Activated T-cell treated with anti-CD3 and anti-CD28 coated beads, Interleukin-2, amount 50 U/mL, for 24 hours (primary cell): ENCODE measurements around the gene MAP3K7CL.

Experiments
- DNase-seq: peaks from one replicate; pipeline ENCODE4 v3.0.0-alpha.2; 2020
- H3K27ac Mint-ChIP-seq: 2 replicates; pipeline ENCODE4 v1.8.0; 2020; ENCODE audit warnings: mild to moderate bottlenecking, mixed read lengths
- H3K27me3 Mint-ChIP-seq: 2 replicates; pipeline ENCODE4 v1.8.0; 2020; ENCODE audit warnings: mixed read lengths
- H3K36me3 Mint-ChIP-seq: 2 replicates; pipeline ENCODE4 v1.8.0; 2020; ENCODE audit warnings: low read depth, mixed read lengths
- H3K4me1 Mint-ChIP-seq: 2 replicates; pipeline ENCODE4 v1.8.0; 2020; ENCODE audit warnings: low read depth, mixed read lengths
- H3K4me3 Mint-ChIP-seq: 2 replicates; pipeline ENCODE4 v1.8.0; 2020; ENCODE audit warnings: mild to moderate bottlenecking, moderate library complexity, mixed read lengths
- H3K9me3 Mint-ChIP-seq: 2 replicates; pipeline ENCODE4 v1.8.0; 2020; ENCODE audit warnings: mixed read lengths

Gene MAP3K7CL

DNA sequence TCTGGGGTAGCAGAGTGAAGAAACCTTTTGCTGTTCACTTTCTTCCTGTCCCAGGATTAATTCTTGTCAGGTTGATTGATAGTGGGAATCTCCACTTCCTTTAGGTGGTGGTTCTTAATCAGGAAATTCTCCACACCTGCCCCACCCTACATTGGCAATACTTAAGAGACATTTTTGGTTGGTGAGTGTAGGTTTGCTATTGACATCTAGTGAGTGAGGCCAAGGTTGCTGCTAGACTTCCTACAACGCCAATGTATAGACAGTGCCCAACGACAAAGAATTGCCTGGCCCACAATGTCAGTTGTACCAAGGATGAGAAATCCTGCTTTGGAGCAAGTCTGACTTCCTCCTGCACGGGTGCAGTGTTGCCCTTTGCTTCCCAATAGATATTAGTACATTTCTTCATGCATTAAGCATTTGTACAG, 38.5 kb downstream of the MAP3K7CL start:
- no peaks in the 10 kb centered on the region for H3K27me3 Mint-ChIP-seq
- DNase-seq: no peak
- no peaks in the 10 kb centered on the region for H3K9me3 Mint-ChIP-seq
- peaks cover 10% of the 10 kb centered on the region for H3K4me1 Mint-ChIP-seq
- no peak overlapping the region for H3K27ac Mint-ChIP-seq
- no peak overlapping the region for H3K4me3 Mint-ChIP-seq
- H3K36me3 Mint-ChIP-seq: peaks cover 2% of the 10 kb centered on the region

- peaks cover 11% of the 10 kb centered on the region for H3K4me1 Mint-ChIP-seq
- H3K36me3 Mint-ChIP-seq: peaks cover 3% of the 10 kb centered on the region
- DNase-seq: no peak
- no peak overlapping the region for H3K4me3 Mint-ChIP-seq
- no peak overlapping the region for H3K27ac Mint-ChIP-seq
- H3K9me3 Mint-ChIP-seq: no peaks in the 10 kb centered on the region
- H3K27me3 Mint-ChIP-seq: no peaks in the 10 kb centered on the region
Observed at GRCh38 chr21:29170944-29171343, 40.5 kb downstream of the MAP3K7CL start.

GRCh38 chr21:29172282-29172681, 41.8 kb downstream of the MAP3K7CL start:
- Mint-ChIP-seq H3K27me3 (no peaks in the 10 kb centered on the region), H3K9me3 (no peaks in the 10 kb centered on the region), H3K4me3 (no peak overlapping the region)

GRCh38 chr21:29174607-29175013, 44.2 kb downstream of the MAP3K7CL start:
- Mint-ChIP-seq H3K36me3 (peaks cover 3% of the 10 kb centered on the region), H3K27me3 (no peaks in the 10 kb centered on the region), H3K4me3 (no peak overlapping the region), H3K4me1 (peaks cover 14% of the 10 kb centered on the region), H3K27ac (no peak overlapping the region), H3K9me3 (no peaks in the 10 kb centered on the region)
- no peak for DNase-seq

More at GRCh38 chr21:29172282-29172681, 41.8 kb downstream of the MAP3K7CL start:
- Mint-ChIP-seq H3K27ac (no peak overlapping the region), H3K36me3 (peaks cover 3% of the 10 kb centered on the region), H3K4me1 (peaks cover 11% of the 10 kb centered on the region)
- no peak for DNase-seq

- Mint-ChIP-seq H3K36me3 (peaks cover 1% of the 10 kb centered on the region), H3K27me3 (no peaks in the 10 kb centered on the region), H3K4me1 (peaks cover 10% of the 10 kb centered on the region), H3K27ac (no peak overlapping the region), H3K9me3 (no peaks in the 10 kb centered on the region), H3K4me3 (no peak overlapping the region)
- DNase-seq: no peak
Observed at GRCh38 chr21:29175408-29176134, 45.1 kb downstream of the MAP3K7CL start.

GRCh38 chr21:29176471-29177120, 46.2 kb downstream of the MAP3K7CL start:
- Mint-ChIP-seq H3K27me3 (no peaks in the 10 kb centered on the region), H3K27ac (peak overlapping the region; percentile 7), H3K9me3 (no peaks in the 10 kb centered on the region), H3K4me3 (no peak overlapping the region), H3K4me1 (peaks cover 8% of the 10 kb centered on the region), H3K36me3 (peaks cover 1% of the 10 kb centered on the region)
- DNase-seq: no peak

DNA sequence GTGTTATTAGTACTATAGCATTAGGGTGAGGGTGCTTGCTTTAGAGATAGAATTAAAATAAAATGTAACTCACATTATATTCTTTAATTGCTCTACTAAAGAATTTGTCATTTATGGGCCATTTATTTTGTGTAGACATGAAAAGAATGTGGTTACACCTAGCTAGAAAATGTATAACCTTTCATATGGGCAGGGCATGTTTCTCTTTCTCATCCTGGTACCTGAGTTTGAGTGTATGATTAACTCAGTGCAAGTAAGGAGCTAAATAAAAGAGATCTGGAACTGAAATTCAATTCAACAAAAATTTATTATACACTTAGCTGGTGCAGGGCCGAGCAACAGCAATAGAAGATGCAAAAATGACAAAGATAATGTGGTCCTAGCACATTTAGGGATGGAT, 47.4 kb downstream of the MAP3K7CL start:
- H3K4me1 Mint-ChIP-seq: peaks cover 18% of the 10 kb centered on the region
- H3K4me3 Mint-ChIP-seq: no peak overlapping the region
- no peaks in the 10 kb centered on the region for H3K27me3 Mint-ChIP-seq
- no peaks in the 10 kb centered on the region for H3K9me3 Mint-ChIP-seq
- peaks cover 1% of the 10 kb centered on the region for H3K36me3 Mint-ChIP-seq
- DNase-seq: no peak
- no peak overlapping the region for H3K27ac Mint-ChIP-seq

- Mint-ChIP-seq H3K4me1 (peaks cover 19% of the 10 kb centered on the region), H3K4me3 (no peak overlapping the region), H3K27ac (no peak overlapping the region), H3K36me3 (peaks cover 1% of the 10 kb centered on the region), H3K9me3 (no peaks in the 10 kb centered on the region), H3K27me3 (no peaks in the 10 kb centered on the region)
- DNase-seq: no peak
Observed at GRCh38 chr21:29178926-29179325, 48.5 kb downstream of the MAP3K7CL start.

DNA sequence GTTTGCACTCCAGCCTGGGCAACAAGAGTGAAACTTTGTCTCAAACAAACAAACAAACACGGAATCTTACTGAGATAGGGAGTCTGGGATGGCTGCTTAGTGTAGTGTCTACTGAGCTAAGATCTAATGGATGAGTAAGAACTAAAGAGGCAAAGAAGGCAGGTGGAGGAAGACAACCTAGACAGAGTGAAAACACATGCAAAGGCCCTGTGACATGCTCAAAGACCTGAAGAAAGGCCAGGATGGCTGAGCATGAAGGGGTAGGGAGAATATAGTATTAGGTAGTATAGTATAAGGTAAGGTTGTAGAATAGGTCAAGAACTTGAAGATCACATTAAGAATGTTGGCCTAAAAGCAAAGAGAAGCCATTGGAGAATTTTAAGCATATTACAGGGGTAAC, 49.1 kb downstream of the MAP3K7CL start:
- no peak overlapping the region for H3K27ac Mint-ChIP-seq
- no peaks in the 10 kb centered on the region for H3K27me3 Mint-ChIP-seq

GRCh38 chr21:29181799-29182470, 51.5 kb downstream of the MAP3K7CL start:
- no peaks in the 10 kb centered on the region for H3K27me3 Mint-ChIP-seq
- DNase-seq: no peak
- H3K27ac Mint-ChIP-seq: peak overlapping the region; percentile 91
- H3K4me3 Mint-ChIP-seq: peak overlapping the region; percentile 45
- peaks cover 19% of the 10 kb centered on the region for H3K4me1 Mint-ChIP-seq
- H3K9me3 Mint-ChIP-seq: no peaks in the 10 kb centered on the region
- no peaks in the 10 kb centered on the region for H3K36me3 Mint-ChIP-seq

More for the DNA sequence above, 49.1 kb downstream of the MAP3K7CL start:
- Mint-ChIP-seq H3K4me1 (peaks cover 19% of the 10 kb centered on the region), H3K9me3 (no peaks in the 10 kb centered on the region), H3K36me3 (peaks cover 1% of the 10 kb centered on the region), H3K4me3 (no peak overlapping the region)
- DNase-seq: no peak

DNA sequence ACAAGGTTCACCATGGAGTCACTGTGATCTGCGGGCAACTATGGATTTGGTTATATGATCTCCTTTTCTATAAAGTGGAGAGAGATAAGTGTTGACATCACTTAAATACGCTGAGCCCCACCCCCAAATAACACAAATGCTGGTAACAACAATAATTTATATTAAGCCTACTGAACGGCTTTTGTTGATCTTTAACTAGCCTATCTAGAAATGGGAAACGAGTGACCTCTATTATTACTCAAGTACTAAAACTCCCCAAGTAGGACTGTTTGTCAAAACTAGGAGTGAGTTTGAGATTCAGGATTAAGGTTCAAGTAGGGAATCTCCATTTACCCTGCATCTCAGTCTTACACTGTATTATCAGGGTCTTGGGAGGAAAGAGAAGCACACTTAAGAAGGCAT, 52.2 kb downstream of the MAP3K7CL start:
- Mint-ChIP-seq H3K4me3 (no peak overlapping the region), H3K36me3 (no peaks in the 10 kb centered on the region), H3K4me1 (peaks cover 19% of the 10 kb centered on the region), H3K27ac (peak overlapping the region; percentile 91), H3K27me3 (no peaks in the 10 kb centered on the region), H3K9me3 (no peaks in the 10 kb centered on the region)
- DNase-seq: no peak

- DNase-seq: no peak
- no peak overlapping the region for H3K4me3 Mint-ChIP-seq
- H3K9me3 Mint-ChIP-seq: no peaks in the 10 kb centered on the region
- H3K4me1 Mint-ChIP-seq: peaks cover 16% of the 10 kb centered on the region
- no peaks in the 10 kb centered on the region for H3K27me3 Mint-ChIP-seq
- no peak overlapping the region for H3K27ac Mint-ChIP-seq
- H3K36me3 Mint-ChIP-seq: no peaks in the 10 kb centered on the region
Observed at GRCh38 chr21:29184037-29184436, 53.6 kb downstream of the MAP3K7CL start.

DNA sequence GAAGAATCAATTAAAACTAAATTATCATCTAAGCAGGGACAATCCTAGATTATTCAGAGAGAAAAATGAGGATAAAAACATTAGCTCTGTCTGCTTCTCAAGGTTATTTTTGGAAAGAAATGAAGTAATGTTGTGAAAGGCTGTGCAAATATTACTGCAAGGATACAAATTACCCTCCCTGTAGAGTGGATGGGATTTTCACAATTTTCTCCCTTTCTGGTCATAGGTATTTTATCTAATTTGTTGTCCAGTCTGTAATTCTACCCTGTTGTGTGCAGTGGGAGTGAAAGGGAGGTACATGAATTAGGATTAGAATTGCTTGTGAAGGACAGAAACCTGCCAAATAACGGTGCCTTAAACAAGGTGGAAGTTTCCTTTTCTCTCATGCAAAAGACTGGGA, 54.7 kb downstream of the MAP3K7CL start:
- peaks cover 16% of the 10 kb centered on the region for H3K4me1 Mint-ChIP-seq
- no peaks in the 10 kb centered on the region for H3K9me3 Mint-ChIP-seq
- H3K4me3 Mint-ChIP-seq: no peak overlapping the region
- no peak overlapping the region for H3K27ac Mint-ChIP-seq
- DNase-seq: no peak
- no peaks in the 10 kb centered on the region for H3K27me3 Mint-ChIP-seq
- H3K36me3 Mint-ChIP-seq: no peaks in the 10 kb centered on the region

GRCh38 chr21:29185633-29186032, 55.2 kb downstream of the MAP3K7CL start:
- no peak for DNase-seq
- Mint-ChIP-seq H3K9me3 (no peaks in the 10 kb centered on the region), H3K27ac (no peak overlapping the region), H3K4me1 (peaks cover 16% of the 10 kb centered on the region), H3K36me3 (no peaks in the 10 kb centered on the region), H3K4me3 (no peak overlapping the region), H3K27me3 (no peaks in the 10 kb centered on the region)

- H3K27me3 Mint-ChIP-seq: no peaks in the 10 kb centered on the region
- no peak overlapping the region for H3K4me3 Mint-ChIP-seq
- H3K27ac Mint-ChIP-seq: no peak overlapping the region
- no peak for DNase-seq
- H3K36me3 Mint-ChIP-seq: no peaks in the 10 kb centered on the region
- peaks cover 16% of the 10 kb centered on the region for H3K4me1 Mint-ChIP-seq
- no peaks in the 10 kb centered on the region for H3K9me3 Mint-ChIP-seq
Observed at GRCh38 chr21:29186246-29186645, 55.8 kb downstream of the MAP3K7CL start.
